GM21360 (cell line): Measurements from ENCODE around the gene POP4.

Experiments used
- ATAC-seq: cut with Tn5 transposase; IDR thresholded peaks from one replicate; pipeline ENCODE4 v1.9.1; 2021; ENCODE audit warnings: mild to moderate bottlenecking, moderate library complexity; ENCODE audit not compliant: unreplicated experiment

POP4 gene

DNA sequence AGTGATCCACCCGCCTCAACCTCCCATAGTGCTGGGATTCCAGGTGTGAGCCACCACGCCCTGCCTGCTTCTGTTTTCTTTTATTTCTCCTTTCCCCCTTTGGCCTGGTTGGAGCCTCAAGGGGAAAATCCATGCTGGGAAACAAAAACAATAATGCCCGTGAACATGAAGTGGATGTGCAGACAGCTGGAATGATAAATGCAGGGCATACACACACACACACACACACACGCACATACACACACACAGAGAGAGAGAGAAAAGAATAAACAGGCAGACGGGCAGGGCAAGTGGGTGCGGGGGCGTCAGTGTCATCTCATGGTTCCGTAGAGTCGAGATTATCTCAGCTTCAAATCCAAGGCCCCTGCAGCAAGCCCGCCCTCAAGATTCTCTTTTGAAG lies 54.8 kb downstream of the POP4 start:
- ATAC-seq = no peak

DNA sequence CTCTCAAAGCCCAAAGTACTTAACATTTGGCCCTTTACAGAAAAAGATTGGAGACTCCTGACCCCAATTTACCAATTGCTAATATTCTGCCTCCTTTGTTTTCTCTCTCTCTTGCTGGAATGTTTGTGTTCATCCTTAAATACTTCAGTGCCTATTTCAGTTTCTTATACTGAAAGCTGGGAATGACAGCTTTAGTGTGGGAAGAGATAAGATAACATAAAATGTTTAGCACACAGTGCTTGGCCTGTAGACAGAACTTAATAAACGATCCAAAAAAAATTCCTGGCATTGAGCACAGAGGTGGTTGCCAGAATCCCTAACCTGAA lies 56.2 kb downstream of the POP4 start:
- ATAC-seq = no peak

DNA sequence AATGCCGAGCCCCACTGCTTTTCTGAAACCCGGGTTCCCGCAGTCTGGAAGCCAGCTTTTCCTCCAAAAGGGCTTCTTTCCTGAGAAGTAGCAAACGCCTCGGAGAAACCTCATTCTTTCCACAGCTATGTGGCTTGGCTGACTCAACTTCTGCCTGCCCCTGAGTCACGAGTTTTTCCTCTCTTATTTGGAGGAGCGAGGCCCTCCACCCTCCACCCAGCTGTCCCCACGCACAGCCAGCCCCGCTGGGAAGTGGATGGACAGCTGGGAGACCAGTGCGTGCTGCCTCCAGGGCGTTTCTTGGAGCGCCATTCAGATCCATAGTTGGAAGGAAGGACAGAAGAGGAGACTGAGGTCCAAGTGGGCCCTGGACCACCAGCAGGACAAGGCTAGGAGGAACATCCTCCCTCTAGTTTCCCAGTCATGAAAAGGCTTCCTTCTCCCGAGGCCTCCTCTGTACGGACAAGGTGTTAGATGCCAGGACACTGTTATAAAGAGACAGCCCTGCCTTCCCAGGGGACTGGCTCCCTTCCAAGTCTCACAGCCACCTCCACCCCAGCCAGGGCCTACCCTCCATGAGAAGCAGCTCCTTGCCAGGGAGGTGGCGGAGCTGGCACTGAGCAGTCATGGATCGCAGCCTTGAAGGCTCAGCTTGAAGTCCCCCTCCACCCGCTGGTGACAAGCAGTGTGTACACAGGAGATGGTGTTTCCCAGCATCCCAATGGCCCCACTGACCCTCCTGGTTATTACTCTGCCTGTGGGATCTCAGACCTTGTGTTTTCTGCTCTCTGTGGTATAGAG lies 56.7 kb downstream of the POP4 start:
- no peak for ATAC-seq

DNA sequence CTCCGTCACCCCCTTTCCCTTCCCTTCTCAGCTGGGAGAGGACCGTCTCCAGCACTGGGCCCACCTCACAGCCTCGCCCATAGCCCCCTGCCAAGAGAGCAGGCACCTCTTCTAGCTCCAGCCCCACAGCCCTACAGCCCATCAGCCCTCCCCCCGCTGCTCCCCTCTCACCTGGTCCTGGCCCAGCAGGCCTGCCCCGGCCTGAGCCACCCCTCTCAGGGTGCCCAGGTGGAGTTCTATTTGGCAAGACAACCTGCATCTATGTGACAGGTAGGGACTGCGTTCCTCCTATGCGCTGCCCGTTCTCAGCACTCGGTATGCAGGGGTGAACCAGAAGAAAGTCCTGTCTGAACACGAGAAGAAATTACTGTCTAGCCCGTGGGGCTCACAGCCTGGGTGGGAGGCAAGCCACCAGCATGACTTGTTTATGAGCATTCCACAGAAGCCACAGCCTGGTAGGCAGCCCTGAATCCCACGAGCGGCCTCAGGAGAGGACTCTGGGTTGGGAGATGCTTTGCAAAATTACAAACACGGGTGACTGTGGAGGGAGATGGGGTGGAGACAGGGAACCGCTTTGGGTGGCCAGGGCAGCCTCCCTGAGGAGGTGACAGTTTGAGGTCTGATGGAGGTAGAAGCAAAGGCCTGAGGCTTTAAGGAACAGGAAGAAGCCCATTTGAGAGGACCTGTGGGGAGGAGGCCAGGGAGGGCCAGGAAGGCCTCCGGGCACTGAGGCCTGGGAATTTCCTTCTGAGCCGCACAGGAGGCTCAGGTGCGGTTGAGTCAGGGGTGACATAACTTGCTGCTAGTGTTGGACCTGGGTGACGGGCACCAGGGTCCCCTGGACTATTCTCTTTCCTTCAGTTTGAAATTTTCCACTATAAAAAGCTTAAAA lies 58.0 kb downstream of the POP4 start:
- ATAC-seq = no peak

DNA sequence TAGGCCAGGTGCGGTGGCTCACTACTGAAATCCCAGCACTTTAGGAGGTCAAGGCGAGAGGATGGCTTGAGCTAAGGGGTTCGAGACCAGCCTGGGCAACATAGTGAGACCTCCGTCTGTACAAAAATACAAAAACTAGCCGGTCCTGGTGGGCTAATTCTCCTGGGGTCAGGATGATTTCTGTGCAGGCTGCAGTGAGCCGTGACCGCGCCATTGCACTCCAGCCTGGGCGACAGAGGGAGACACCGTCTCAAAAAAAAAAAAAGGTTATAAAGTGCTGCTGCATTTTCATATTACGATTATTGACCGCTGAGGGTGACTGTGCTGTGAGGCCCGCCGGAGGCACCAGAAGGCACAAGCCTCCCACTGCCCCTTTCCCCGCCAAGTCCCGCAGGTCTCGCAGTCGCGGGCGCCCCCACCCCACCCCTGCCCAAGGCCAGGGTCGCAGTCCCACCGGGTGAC lies 58.7 kb downstream of the POP4 start:
- no peak for ATAC-seq

DNA sequence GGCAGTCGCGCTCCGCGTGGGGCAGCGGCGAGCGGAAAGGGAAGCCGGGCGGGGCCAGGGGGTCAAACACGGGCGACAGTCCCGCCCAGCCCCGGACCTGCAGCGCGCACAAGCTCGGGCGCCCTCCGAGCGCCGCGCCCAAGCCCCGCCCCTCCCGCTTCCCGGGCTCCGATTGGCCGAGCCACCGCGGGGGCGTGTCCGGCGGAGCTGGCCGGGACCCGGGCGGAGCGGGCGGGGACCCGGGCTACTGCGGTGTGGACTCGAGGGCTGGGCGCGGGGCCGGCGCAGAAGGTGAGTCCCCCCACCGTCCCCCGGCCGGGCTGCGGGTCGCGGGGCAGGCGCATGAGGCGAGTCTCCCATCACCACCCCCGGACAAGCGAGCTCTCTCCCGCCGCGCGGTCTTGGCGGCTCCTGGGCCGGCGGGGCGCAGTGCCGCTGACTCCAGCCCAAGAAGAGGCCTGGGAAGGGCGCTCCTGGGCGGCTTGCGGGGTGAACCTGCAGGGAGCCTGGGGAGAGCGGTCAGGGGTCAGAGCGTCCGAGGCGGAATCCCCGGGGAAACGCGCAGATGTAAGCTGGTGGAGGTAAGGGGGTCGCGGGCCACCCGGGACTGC lies 59.2 kb downstream of the POP4 start, which contains the start of gene PLEKHF1:
Gene PLEKHF1, plus strand, starts transcription at position 247 of the 611 bp plus-strand sequence. CDS start 8,379 bp downstream, outside the sequence.
- ATAC-seq = peak; percentile 84

DNA sequence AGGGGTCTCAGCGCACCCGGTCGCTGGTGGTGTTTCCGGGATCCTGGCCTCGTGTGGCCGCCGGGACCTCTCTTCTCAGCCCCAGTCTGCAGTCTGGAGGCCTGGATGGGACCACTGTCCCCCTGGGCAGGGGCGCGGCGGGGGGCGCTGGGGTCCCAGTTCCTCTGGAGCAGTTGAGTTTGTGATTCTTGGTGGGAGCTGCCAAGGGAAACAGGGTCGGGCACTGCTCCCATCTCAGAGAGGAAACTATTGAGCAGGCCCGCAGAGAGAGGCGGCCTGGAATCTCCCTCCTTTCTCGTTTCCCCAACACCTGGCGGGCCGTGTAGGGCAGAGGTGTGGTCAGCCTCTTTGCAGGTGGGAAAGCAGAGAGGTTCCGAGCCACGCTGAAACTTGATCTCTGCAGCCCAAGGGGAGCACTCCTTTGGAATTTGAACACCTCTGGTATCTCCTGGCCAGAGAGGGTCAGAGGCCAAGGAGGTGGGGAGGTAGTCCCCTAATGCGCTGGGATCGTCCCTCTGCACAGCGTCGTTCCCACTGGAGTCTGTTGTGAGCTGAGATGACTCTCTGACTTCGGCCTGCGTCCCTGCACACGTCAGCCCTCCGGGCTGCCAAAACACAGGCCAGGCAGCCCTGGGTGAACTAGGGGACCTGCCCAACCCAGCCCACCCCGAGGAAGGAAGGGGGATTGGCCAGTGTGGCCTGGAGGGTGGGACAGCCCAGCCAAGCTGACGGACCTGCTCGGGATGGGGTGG lies 59.9 kb downstream of the POP4 start:
- no peak for ATAC-seq
